ENCODE measurements around the gene PRR12. TPM values are rescaled to one million over a fixed set of nuclear protein-coding genes. Genes with fewer than 3 reads are reported as not detected.

Gene PRR12
- total and polyA plus RNA-seq, 2 donors (not counting 3 experiments of a cell fraction or from before 2014, with no cell fraction given), result 1.9 to 37.0 TPM

DNA sequence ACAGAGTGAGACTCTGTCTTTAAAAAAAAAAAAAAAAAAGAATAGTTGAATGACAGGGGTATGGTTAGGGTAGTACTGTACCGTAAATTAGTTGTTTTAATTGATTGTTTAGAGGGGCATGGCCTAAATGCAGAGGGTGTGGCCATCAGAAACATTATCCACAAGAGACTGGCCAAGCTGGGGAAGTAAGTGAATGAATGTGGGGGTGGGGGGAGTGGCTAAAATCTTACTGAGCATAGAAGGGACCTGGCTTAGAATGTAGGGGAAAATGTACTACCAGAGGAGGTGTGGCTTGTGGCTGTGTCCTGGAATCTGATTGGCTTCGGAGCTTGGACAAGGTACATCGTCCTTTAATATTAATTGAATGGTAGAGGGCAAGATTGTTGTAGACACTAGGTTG lies 78.5 kb downstream of the PRR12 start:
- intact Hi-C loops (cut with micrococcal nuclease), result no loop called here
- POLR2A ChIA-PET, result no interaction called here

More for the DNA sequence above, 78.5 kb downstream of the PRR12 start:
- no peak overlapping the region for H3K9ac ChIP-seq (replicated peaks; ENCODE audit: extremely low read depth, insufficient read depth, low read length)
- TF ChIP-seq, protein P1, sequence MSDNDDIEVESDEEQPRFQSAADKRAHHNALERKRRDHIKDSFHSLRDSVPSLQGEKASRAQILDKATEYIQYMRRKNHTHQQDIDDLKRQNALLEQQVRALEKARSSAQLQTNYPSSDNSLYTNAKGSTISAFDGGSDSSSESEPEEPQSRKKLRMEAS (IDR thresholded peaks at IDR 0.05; ENCODE audit: insufficient read depth, insufficient read length), result no peak
- TF ChIP-seq POLR2AphosphoS5 (IDR thresholded peaks at IDR 0.05; ENCODE audit: insufficient read depth, low read depth, low read length), result no peak
- TF ChIP-seq EZH2 (IDR thresholded peaks at IDR 0.05; ENCODE audit: borderline replicate concordance, low read depth, low read length, severe bottlenecking), result no peak
- no peak for TF ChIP-seq POLR2A (IDR thresholded peaks at IDR 0.05; ENCODE audit: low read depth, low read length)
- TF ChIP-seq JUN (IDR thresholded peaks at IDR 0.05; ENCODE audit: borderline replicate concordance, insufficient read depth, insufficient read length, low read depth), result no peak
- TF ChIP-seq GATA2 (IDR thresholded peaks at IDR 0.05; ENCODE audit: insufficient read depth, insufficient read length, low read depth, low read length), result no peak
- no peak for TF ChIP-seq MYC (IDR thresholded peaks at IDR 0.05; ENCODE audit: low read depth, low read length)
- TF ChIP-seq, protein P2, sequence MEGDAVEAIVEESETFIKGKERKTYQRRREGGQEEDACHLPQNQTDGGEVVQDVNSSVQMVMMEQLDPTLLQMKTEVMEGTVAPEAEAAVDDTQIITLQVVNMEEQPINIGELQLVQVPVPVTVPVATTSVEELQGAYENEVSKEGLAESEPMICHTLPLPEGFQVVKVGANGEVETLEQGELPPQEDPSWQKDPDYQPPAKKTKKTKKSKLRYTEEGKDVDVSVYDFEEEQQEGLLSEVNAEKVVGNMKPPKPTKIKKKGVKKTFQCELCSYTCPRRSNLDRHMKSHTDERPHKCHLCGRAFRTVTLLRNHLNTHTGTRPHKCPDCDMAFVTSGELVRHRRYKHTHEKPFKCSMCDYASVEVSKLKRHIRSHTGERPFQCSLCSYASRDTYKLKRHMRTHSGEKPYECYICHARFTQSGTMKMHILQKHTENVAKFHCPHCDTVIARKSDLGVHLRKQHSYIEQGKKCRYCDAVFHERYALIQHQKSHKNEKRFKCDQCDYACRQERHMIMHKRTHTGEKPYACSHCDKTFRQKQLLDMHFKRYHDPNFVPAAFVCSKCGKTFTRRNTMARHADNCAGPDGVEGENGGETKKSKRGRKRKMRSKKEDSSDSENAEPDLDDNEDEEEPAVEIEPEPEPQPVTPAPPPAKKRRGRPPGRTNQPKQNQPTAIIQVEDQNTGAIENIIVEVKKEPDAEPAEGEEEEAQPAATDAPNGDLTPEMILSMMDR (IDR thresholded peaks at IDR 0.05; ENCODE audit: extremely low read depth in 1 of 2, insufficient read depth in 1 of 2, low read depth in 1 of 2, low read length in 2 of 2), result no peak
- TF ChIP-seq FOS (IDR thresholded peaks at IDR 0.05; ENCODE audit: borderline replicate concordance, insufficient read depth, low read length), result no peak
- no peaks in the 10 kb centered on the region for H3K27me3 ChIP-seq (ENCODE audit: control insufficient read depth in 2 of 2, insufficient read depth in 2 of 2, low read length in 2 of 2)
- no peaks in the 10 kb centered on the region for H3K9me1 ChIP-seq (replicated peaks; ENCODE audit: control insufficient read depth, extremely low read depth, insufficient read depth, low read length)
- H3K9me3 ChIP-seq (replicated peaks; ENCODE audit: control insufficient read depth, insufficient read depth, low read length), result no peaks in the 10 kb centered on the region
- no peak overlapping the region for H3K27ac ChIP-seq (ENCODE audit: insufficient read depth, low read depth, low read length)
- no peak overlapping the region for H3K4me2 ChIP-seq (ENCODE audit: insufficient read depth, low read length)
- H3K36me3 ChIP-seq (ENCODE audit: control insufficient read depth in 2 of 2, extremely low read depth in 1 of 2, insufficient read depth in 2 of 2, low read length in 2 of 2), result no peaks in the 10 kb centered on the region
- CTCF ChIA-PET, result interaction anchor here (0.7 to 0.9 kb wide), 2 partner anchors 12 to 95 kb away, joined by 3 read pairs; no protein-coding TSS in a partner anchor
- H3K79me2 ChIP-seq (ENCODE audit: control insufficient read depth, insufficient read depth, low read length), result peaks cover 17% of the 10 kb centered on the region
- FAIRE-seq (no peak), DNase-seq (ENCODE audit: low read depth, low spot score) (no peak)
- H2AFZ ChIP-seq (ENCODE audit: low read depth, low read length), result no peak overlapping the region
- H4K20me1 ChIP-seq (replicated peaks; ENCODE audit: control insufficient read depth, extremely low read depth, insufficient read depth, low read length), result no peaks in the 10 kb centered on the region
- no TSS peak for BruUV-seq (replicated peaks)
- H3K4me3 ChIP-seq (replicated peaks in 1 of 3; ENCODE audit: insufficient read depth in 1 of 3, low read depth in 1 of 3, low read length in 3 of 3), result no peak overlapping the region
- dilution Hi-C loops (cut with MboI; ENCODE audit: extremely low pct_ligation_motif_present, low sequenced_read_pairs), result no loop called here
- H3K4me1 ChIP-seq (ENCODE audit: control insufficient read depth, extremely low read depth, insufficient read depth, low read length), result peaks cover 10% of the 10 kb centered on the region
